ENCODE results near the gene ARHGEF25.

Gene ARHGEF25

GRCh38 chr12:57620936-57621496 lies 9.8 kb downstream of the ARHGEF25 start:
- TF ChIP-seq ZFX (IDR thresholded peaks at IDR 0.05; ENCODE audit: borderline replicate concordance): no peak
- TF ChIP-seq, protein P1, sequence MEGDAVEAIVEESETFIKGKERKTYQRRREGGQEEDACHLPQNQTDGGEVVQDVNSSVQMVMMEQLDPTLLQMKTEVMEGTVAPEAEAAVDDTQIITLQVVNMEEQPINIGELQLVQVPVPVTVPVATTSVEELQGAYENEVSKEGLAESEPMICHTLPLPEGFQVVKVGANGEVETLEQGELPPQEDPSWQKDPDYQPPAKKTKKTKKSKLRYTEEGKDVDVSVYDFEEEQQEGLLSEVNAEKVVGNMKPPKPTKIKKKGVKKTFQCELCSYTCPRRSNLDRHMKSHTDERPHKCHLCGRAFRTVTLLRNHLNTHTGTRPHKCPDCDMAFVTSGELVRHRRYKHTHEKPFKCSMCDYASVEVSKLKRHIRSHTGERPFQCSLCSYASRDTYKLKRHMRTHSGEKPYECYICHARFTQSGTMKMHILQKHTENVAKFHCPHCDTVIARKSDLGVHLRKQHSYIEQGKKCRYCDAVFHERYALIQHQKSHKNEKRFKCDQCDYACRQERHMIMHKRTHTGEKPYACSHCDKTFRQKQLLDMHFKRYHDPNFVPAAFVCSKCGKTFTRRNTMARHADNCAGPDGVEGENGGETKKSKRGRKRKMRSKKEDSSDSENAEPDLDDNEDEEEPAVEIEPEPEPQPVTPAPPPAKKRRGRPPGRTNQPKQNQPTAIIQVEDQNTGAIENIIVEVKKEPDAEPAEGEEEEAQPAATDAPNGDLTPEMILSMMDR (IDR thresholded peaks at IDR 0.05): no peak
- no peak overlapping the region for H3K27ac ChIP-seq

GRCh38 chr12:57621497-57622292 lies 10.5 kb downstream of the ARHGEF25 start:
- TF ChIP-seq, protein P1 (IDR thresholded peaks at IDR 0.05): peak; percentile 100
- no peak for TF ChIP-seq ZFX (IDR thresholded peaks at IDR 0.05; ENCODE audit: borderline replicate concordance)
- no peak overlapping the region for H3K27ac ChIP-seq

DNA sequence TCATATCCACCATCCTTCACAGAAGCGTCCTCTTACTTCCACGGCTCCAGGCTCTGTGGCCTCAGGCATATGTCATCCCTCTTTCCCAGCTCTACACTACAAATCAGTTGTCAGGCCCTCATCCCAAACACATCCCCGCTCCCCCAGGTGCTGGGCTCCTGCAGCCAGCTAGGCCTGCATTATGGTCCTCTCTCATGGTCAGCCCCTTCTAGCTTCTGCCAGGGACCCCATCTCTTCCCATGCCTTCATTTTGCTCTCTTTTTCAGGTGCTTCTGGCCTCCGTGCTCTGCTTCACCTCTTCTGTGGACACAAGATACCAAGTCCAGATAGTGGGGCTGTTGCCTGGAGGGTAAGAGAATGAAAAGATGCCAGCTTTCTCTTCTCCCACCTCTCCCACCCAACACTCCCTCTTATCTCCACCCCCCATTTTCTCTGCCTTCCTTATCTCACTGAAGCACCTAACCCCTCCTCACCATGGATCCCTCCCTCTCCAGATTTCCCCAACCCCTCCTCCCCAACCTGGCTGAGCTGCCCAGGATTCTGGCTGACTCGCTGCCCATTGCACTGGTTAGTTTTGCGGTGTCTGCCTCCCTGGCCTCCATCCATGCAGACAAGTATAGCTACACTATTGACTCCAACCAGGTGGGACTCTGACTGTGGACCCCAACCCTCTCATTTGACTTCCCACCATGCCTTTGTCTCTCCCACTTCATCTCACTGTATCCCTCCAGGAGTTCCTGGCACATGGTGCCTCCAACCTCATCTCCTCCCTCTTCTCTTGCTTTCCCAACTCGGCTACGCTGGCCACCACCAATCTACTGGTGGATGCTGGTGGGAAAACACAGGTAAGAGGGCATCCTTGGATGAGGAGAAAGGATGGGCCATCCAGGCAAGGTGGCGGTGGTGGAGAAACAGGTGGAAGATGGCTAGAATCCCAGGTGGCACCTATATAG lies 11.3 kb downstream of the ARHGEF25 start:
- TF ChIP-seq, protein P1 (IDR thresholded peaks at IDR 0.05): no peak
- TF ChIP-seq ZFX (IDR thresholded peaks at IDR 0.05; ENCODE audit: borderline replicate concordance): no peak
- no peak overlapping the region for H3K27ac ChIP-seq

GRCh38 chr12:57623385-57623784 lies 12.2 kb downstream of the ARHGEF25 start:
- TF ChIP-seq ZFX (IDR thresholded peaks at IDR 0.05; ENCODE audit: borderline replicate concordance): no peak
- TF ChIP-seq, protein P1 (IDR thresholded peaks at IDR 0.05): no peak
- H3K27ac ChIP-seq: no peak overlapping the region

DNA sequence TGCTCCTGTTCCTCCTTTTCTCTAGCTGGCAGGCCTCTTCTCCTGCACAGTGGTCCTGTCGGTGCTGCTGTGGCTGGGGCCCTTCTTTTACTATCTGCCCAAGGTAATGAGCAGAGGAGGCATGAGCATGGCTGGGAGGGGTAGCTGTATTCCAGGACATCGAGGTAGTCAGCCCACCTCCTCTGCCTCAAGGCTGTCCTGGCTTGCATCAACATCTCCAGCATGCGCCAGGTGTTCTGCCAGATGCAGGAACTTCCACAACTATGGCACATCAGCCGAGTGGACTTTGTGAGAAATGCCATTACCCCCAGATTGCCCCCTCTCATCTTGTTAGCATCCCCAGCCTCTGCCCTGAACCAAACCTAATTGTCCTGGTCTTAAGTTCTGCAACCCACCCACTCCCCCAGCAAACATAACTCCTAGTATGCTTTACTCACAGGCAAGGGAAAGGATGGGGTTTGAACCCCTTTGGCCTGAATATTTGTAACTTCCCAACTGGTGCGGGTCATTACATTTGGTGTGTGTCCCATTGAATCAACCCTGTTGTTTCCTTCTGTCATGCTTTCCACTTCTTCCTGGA lies 12.7 kb downstream of the ARHGEF25 start:
- no peak for TF ChIP-seq ZFX (IDR thresholded peaks at IDR 0.05; ENCODE audit: borderline replicate concordance)
- TF ChIP-seq, protein P1 (IDR thresholded peaks at IDR 0.05): no peak
- H3K27ac ChIP-seq: no peak overlapping the region

- TF ChIP-seq, protein P1 (IDR thresholded peaks at IDR 0.05): no peak
- no peak for TF ChIP-seq ZFX (IDR thresholded peaks at IDR 0.05; ENCODE audit: borderline replicate concordance)
- no peak overlapping the region for H3K27ac ChIP-seq
These were observed 13.4 kb downstream of the ARHGEF25 start for GRCh38 chr12:57624441-57625220.
